PFSK-1 (cell line): ENCODE results near the gene ERP27.

Experiments used
- POLR2AphosphoS5 ChIP-seq: IDR thresholded peaks from 2 replicates; pipeline ENCODE4 v1.6.1; 2012; ENCODE audit warnings: low read depth, mild to moderate bottlenecking, control low read depth, low read length, moderate library complexity
- TAF1 ChIP-seq: IDR thresholded peaks from 2 replicates; pipeline ENCODE4 v1.6.1; 2012; ENCODE audit warnings: low read length, control low read depth, borderline replicate concordance; ENCODE audit not compliant: insufficient read depth
- TF ChIP-seq, protein P1 (sequence below), 2 experiments: IDR thresholded peaks; 2 replicates each; pipeline versions ENCODE4 v1.6.1 to v1.8.0; 2011 to 2012; ENCODE audit warnings: low read depth in 2 of 2, low read length in 2 of 2, control low read depth in 1 of 2, inconsistent platforms in 1 of 2, mild to moderate bottlenecking in 1 of 2, moderate library complexity in 1 of 2; ENCODE audit not compliant: insufficient read depth in 1 of 2

DNA sequence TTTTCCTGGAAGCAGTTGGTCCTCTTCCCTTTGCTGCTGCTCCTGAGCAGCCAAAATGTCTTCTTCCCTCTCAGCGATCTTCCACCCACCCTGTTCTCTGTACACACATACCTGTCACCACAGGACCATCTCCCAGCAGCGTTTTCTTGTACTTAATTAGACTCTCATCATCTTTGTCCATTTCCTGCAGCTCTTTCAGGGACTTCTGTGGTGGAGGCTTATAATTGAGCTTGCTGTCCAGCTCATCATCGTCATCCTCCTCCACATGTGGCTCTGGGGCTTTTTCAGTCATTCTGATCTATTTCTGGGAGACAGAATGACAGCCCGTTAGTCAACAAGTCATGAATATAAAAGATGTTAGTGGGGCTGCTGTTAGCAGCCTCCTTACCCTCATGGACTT is 12.1 kb upstream of the ERP27 start:
- TF ChIP-seq, protein P1, sequence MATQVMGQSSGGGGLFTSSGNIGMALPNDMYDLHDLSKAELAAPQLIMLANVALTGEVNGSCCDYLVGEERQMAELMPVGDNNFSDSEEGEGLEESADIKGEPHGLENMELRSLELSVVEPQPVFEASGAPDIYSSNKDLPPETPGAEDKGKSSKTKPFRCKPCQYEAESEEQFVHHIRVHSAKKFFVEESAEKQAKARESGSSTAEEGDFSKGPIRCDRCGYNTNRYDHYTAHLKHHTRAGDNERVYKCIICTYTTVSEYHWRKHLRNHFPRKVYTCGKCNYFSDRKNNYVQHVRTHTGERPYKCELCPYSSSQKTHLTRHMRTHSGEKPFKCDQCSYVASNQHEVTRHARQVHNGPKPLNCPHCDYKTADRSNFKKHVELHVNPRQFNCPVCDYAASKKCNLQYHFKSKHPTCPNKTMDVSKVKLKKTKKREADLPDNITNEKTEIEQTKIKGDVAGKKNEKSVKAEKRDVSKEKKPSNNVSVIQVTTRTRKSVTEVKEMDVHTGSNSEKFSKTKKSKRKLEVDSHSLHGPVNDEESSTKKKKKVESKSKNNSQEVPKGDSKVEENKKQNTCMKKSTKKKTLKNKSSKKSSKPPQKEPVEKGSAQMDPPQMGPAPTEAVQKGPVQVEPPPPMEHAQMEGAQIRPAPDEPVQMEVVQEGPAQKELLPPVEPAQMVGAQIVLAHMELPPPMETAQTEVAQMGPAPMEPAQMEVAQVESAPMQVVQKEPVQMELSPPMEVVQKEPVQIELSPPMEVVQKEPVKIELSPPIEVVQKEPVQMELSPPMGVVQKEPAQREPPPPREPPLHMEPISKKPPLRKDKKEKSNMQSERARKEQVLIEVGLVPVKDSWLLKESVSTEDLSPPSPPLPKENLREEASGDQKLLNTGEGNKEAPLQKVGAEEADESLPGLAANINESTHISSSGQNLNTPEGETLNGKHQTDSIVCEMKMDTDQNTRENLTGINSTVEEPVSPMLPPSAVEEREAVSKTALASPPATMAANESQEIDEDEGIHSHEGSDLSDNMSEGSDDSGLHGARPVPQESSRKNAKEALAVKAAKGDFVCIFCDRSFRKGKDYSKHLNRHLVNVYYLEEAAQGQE (IDR thresholded peaks at IDR 0.05; ENCODE audit: insufficient read depth in 1 of 2, low read depth in 2 of 2, low read length in 2 of 2) = peak in 1 of 2 experiments; percentile 76; a peak in 2 of 4 replicates
- TF ChIP-seq TAF1 (no peak), POLR2AphosphoS5 (no peak)
